Retinal pigment epithelial cell (primary cell): Measurements from ENCODE around the gene CDH3.

Source experiments
- DNase-seq: peaks from one replicate; pipeline ENCODE4 v3.0.0-alpha.2; 2010; ENCODE audit warnings: low read depth
- H3K4me3 ChIP-seq: 2 replicates; pipeline ENCODE4 v1.5.1; 2011; ENCODE audit warnings: mild to moderate bottlenecking, low read length, control low read depth, moderate library complexity
- CTCF ChIP-seq: conservative IDR thresholded peaks from 2 replicates; pipeline ENCODE4 v1.5.1; 2011; ENCODE audit warnings: low read depth, low read length, control low read depth, inconsistent platforms

The CDH3 gene

DNA sequence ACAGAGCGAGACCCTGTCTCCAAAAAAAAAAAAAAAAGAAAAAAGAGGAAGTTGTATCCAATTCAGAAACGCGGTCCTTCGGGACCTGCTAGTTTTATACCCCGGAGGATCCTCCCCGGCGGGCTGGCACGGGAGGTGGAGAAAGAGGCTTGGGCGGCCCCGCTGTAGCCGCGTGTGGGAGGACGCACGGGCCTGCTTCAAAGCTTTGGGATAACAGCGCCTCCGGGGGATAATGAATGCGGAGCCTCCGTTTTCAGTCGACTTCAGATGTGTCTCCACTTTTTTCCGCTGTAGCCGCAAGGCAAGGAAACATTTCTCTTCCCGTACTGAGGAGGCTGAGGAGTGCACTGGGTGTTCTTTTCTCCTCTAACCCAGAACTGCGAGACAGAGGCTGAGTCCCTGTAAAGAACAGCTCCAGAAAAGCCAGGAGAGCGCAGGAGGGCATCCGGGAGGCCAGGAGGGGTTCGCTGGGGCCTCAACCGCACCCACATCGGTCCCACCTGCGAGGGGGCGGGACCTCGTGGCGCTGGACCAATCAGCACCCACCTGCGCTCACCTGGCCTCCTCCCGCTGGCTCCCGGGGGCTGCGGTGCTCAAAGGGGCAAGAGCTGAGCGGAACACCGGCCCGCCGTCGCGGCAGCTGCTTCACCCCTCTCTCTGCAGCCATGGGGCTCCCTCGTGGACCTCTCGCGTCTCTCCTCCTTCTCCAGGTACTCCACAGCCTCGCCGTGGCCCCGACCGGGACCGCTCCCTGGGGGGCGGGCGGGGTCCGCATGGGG, at the start of gene CDH3:
Gene CDH3, plus strand, starts transcription at position 596 of the 779 bp plus-strand sequence. Its CDS starts 70 bp downstream, at position 666.
- peak within 1 kb of the TSS; percentile 49 for H3K4me3 ChIP-seq
- no peak for TF ChIP-seq CTCF
- no peak for DNase-seq

DNA sequence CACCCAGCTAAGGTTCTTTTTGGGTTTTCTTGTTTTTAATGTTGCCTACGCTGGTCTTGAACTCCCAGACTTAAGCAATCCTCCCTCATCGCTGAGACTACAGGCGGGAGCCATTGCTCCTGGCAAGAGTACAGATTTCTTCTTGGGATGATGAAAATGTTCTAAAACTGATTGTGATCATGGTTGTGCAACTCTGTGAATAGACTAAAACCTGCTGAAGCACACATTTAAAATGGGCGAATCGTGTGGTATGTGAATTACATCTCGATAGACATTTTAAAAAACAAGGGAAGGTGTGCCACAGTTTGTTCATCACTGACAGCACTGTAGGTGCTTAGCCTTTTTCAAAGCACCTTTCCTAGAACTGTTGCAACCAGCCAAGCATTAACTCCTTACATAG, 48.8 kb upstream of the CDH3 start:
- DNase-seq: no peak
- no peak for TF ChIP-seq CTCF
- no peak overlapping the region for H3K4me3 ChIP-seq

- DNase-seq: no peak
- TF ChIP-seq CTCF: no peak
- H3K4me3 ChIP-seq: no peak overlapping the region
These were observed 45.5 kb upstream of the CDH3 start for GRCh38 chr16:68599586-68599985.

- TF ChIP-seq CTCF: no peak
- peak; percentile 94 for DNase-seq
- H3K4me3 ChIP-seq: no peak overlapping the region
These were observed 39.4 kb upstream of the CDH3 start for GRCh38 chr16:68605746-68606145.

DNA sequence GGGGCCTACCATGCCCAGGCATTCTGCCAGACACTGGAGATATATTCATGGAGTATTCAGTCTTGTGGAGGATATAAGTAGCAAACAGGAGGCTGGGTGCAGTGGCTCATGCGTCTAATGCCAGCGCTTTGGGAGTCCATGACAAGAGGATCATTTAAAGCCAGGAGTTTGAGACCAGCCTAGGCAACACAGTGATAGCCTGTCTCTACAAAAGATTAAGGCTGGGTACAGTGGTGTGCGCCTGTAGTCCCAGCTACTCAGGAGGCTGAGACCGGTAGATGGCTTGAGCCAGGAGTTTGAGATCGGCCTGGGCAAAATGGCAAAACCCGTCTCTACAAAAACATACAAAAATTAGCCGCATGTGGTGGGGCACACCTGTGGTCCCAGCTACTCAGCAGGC, 37.7 kb upstream of the CDH3 start:
- DNase-seq: no peak
- TF ChIP-seq CTCF: no peak
- no peak overlapping the region for H3K4me3 ChIP-seq

GRCh38 chr16:68608330-68608729, 36.8 kb upstream of the CDH3 start:
- no peak for TF ChIP-seq CTCF
- DNase-seq: no peak
- no peak overlapping the region for H3K4me3 ChIP-seq

DNA sequence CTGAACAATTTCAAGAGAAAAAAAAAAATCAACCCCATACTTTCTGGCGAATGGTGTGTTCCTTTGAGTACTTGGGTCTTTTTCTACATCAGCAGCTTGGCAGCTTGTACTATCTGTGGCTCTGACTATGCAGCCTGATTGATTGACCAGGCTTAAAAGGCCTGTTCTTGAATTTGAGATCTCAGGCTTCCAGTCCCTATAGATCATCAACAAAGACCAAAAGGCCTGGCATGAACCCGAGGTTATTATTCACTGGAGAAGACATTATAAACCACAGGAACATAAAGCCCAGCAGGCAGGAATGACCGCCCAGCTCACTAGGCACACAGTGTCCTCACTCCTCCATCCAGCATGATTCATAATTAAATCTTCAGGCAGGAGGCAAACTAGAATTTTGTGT, 32.1 kb upstream of the CDH3 start:
- TF ChIP-seq CTCF: no peak
- no peak overlapping the region for H3K4me3 ChIP-seq
- DNase-seq: no peak
